Astrocyte of the cerebellum (primary cell): Measurements from ENCODE around the gene C12orf42.

ENCODE experiments used
- DNase-seq: peaks from one replicate; pipeline ENCODE4 v3.0.0-alpha.2; 2011; ENCODE audit warnings: low read depth
- H3K4me3 ChIP-seq: 2 replicates; pipeline ENCODE4 v1.5.1; 2011; ENCODE audit warnings: mild to moderate bottlenecking, low read depth, low read length, moderate library complexity
- in situ Hi-C: cut with HindIII; loops from 2 replicates; pipeline ENCODE4 v1.10.0; 2017; ENCODE audit warnings: low sequenced_read_pairs
- TF ChIP-seq, protein P1 (sequence below): IDR thresholded peaks from 2 replicates; pipeline ENCODE4 v1.5.1; 2012; ENCODE audit warnings: low read length, low read depth, moderate library complexity, mild to moderate bottlenecking; ENCODE audit errors: missing control alignments

Gene C12orf42

DNA sequence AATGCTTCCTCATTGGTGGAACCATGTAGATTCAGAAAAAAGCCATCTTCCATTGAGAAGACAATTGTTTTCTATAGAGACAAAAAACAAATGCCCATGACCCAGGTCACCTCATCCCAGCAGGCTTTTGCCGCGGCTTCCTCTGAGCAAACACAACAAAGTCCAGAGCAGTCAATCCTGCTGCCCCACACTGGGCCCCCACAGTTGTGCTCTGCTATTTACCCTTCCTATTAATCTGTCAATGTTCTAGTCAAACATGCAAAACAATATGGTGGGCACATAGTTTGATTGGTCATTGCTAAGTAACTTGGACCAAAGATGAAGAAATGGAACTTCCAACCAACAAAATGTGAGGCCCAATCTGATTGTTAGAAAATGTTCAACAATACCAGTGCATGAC is 20.7 kb downstream of the C12orf42 start:
- TF ChIP-seq, protein P1, sequence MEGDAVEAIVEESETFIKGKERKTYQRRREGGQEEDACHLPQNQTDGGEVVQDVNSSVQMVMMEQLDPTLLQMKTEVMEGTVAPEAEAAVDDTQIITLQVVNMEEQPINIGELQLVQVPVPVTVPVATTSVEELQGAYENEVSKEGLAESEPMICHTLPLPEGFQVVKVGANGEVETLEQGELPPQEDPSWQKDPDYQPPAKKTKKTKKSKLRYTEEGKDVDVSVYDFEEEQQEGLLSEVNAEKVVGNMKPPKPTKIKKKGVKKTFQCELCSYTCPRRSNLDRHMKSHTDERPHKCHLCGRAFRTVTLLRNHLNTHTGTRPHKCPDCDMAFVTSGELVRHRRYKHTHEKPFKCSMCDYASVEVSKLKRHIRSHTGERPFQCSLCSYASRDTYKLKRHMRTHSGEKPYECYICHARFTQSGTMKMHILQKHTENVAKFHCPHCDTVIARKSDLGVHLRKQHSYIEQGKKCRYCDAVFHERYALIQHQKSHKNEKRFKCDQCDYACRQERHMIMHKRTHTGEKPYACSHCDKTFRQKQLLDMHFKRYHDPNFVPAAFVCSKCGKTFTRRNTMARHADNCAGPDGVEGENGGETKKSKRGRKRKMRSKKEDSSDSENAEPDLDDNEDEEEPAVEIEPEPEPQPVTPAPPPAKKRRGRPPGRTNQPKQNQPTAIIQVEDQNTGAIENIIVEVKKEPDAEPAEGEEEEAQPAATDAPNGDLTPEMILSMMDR = no peak
- no peak overlapping the region for H3K4me3 ChIP-seq
- in situ Hi-C loops = no loop called here
- DNase-seq = no peak

DNA sequence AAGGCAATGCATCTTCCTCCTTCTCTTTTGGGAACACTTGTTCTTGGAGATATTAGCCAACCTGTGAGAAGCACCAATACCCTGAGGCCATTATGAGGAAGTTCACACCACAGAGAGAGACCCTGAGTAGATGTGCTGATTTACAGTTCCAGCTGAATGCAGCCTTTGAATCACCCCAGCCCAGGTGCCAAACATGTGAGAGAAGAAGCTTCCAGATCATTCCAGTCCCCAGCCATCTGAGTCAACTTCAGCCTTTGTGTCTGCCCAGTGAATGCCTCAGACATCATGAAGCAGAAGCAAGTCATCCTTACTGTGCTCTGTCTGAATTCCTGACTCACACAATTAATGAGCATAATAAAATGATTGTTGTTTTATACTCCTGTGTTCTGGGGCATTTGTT is 25.1 kb downstream of the C12orf42 start:
- TF ChIP-seq, protein P1 = no peak
- no peak for DNase-seq
- in situ Hi-C loops = no loop called here
- no peak overlapping the region for H3K4me3 ChIP-seq

DNA sequence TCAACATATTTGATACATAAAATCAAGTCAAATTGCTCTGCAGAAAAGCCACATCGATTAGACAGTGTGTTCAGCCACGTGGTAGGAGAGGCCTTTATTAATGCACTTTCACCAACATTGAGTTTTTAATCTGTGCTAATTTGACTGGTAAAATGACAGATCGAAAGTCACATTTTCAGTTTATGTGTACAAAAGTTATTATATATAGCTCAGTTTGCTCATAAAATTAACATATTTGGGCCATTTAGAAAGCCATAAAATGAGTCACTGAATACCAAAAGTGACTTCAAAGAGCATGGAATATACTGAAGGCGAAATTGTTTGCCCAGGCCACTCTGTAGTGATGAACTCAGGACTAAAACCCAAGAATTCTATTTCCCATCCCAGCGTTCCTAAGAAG is 26.0 kb downstream of the C12orf42 start:
- TF ChIP-seq, protein P1 = no peak
- no peak overlapping the region for H3K4me3 ChIP-seq
- DNase-seq = no peak
- in situ Hi-C loops = no loop called here

DNA sequence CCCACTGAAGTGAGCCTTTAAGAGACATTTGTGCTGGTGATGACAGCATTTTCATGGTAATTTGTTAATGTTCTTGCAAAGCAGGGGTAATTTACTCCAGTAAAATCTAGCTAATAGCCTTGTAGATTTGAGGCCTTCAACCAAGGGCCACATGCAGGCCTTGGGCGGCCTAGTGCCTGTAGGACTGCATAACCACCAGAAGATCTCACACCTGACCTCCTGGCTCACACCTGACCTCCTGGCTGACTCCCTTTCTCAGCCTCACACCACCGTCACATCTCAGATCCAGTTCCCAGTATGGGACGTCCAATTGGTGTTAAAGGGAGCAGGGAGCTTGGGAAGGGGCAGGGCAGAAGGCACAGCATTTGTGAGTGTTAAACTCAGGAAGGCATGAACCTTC is 26.9 kb downstream of the C12orf42 start:
- TF ChIP-seq, protein P1 = no peak
- no peak overlapping the region for H3K4me3 ChIP-seq
- in situ Hi-C loops = no loop called here
- DNase-seq = no peak

DNA sequence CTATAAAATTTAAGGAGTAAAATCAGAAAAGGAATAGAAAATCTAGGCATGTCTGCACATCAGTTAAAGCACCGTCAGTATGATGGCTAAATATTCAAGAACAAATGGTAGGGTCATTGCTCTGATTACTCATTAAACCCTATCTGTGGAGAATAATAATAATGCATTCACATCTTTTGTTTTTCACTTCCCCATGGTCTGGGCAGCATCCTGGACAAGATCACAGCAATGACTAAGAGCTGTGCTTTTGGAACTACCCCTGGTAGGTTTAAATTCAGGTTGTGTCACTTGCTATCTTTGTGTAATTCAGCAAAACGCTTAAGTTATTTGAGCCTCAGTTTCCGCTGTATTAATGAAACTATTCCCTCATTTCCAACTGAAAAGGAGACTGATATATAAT is 33.1 kb downstream of the C12orf42 start:
- H3K4me3 ChIP-seq = no peak overlapping the region
- TF ChIP-seq, protein P1 = no peak
- in situ Hi-C loops = no loop called here
- DNase-seq = no peak

DNA sequence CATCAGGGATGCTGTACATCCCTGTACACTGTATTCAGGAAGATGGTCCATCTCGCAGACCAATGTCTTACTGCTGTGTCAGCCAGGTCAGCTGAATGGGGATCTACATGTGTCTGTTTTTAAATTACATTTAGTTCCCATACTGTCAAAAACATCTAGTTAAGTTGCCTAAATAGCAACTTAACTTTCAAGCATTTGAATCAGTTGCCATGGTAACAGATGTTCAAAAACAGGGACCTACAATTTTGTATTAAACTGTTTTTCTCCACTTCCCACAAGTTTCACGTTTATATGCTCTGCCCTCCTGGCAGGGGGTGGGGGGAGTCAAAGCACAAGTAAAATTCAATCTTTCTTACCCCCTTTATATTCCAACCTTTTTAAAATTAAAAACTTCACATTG is 38.3 kb downstream of the C12orf42 start:
- in situ Hi-C loops = no loop called here
- TF ChIP-seq, protein P1 = no peak
- DNase-seq = no peak
- H3K4me3 ChIP-seq = no peak overlapping the region

DNA sequence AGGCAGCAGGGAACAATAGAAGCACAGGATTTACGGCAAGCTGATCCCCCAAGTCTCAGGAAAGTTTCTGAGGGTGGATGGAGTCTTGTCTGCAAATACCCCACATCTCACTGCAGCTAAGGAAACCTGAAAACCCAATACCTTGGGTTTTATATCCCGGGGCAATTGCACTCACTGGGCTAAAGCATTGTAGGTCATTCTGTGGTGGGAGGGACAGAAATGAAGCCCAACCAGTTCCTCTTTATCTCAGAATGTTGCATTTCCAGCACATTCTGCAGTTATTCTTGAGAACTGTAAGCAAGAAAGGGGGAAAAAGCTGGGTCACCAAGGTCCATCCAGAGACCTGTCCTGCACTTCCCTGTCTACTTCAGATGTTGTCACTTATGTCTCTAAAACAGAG is 39.8 kb downstream of the C12orf42 start:
- TF ChIP-seq, protein P1 = no peak
- no peak overlapping the region for H3K4me3 ChIP-seq
- in situ Hi-C loops = no loop called here
- DNase-seq = no peak
